Measurements from ENCODE around the gene ALDOA. TPM values are rescaled to one million over a fixed set of nuclear protein-coding genes. Genes with fewer than 3 reads are reported as not detected.

ALDOA gene
- total RNA-seq, 4 donors from 2014 or later = 526 to 986 (median 599) TPM

DNA sequence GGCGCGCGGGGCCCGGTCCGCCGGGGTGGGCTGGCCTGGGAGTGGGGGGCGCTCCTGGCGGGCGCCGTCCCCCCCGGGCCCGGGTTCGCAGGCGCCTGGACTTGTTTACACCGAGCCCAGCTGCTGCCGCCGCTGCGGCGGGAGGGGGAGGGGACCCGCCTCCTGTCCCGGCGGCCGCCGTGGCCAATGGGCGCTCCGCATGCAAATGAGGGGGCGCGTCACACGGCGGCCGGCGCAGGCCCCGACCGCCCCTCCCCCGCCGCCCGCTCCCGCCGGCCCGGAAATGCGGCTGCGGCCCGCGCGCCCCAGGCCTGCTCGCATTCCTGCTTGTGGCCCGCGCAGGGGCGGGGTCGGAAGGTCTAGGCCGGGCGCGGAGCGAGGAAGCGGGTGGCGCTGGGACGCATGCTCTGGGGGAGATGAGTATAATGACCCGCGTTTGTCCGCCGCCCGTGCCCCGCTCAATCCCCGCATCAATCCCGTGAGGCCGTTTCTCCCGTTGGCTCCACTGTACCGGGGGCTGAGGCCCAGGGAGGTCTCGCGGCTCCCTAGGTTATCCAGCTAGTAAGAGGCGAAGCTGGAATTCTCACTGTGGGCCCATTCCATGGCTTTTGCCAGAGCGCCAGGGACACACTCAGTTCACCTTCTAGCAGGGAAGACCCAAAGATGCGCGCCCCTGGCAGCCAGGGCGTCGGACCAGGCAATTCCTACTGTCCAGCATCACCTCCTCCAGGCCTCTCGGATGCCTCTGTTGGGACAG lies 30.7 kb downstream of the ALDOA start, which contains the start of gene YPEL3:
YPEL3 (minus strand) TSS at position 109 of the 757 bp plus-strand sequence. CDS start 731 bp downstream, outside the sequence.
- TF ChIP-seq, protein P1, sequence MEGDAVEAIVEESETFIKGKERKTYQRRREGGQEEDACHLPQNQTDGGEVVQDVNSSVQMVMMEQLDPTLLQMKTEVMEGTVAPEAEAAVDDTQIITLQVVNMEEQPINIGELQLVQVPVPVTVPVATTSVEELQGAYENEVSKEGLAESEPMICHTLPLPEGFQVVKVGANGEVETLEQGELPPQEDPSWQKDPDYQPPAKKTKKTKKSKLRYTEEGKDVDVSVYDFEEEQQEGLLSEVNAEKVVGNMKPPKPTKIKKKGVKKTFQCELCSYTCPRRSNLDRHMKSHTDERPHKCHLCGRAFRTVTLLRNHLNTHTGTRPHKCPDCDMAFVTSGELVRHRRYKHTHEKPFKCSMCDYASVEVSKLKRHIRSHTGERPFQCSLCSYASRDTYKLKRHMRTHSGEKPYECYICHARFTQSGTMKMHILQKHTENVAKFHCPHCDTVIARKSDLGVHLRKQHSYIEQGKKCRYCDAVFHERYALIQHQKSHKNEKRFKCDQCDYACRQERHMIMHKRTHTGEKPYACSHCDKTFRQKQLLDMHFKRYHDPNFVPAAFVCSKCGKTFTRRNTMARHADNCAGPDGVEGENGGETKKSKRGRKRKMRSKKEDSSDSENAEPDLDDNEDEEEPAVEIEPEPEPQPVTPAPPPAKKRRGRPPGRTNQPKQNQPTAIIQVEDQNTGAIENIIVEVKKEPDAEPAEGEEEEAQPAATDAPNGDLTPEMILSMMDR (IDR thresholded peaks at IDR 0.05; ENCODE audit: low read depth) = no peak

DNA sequence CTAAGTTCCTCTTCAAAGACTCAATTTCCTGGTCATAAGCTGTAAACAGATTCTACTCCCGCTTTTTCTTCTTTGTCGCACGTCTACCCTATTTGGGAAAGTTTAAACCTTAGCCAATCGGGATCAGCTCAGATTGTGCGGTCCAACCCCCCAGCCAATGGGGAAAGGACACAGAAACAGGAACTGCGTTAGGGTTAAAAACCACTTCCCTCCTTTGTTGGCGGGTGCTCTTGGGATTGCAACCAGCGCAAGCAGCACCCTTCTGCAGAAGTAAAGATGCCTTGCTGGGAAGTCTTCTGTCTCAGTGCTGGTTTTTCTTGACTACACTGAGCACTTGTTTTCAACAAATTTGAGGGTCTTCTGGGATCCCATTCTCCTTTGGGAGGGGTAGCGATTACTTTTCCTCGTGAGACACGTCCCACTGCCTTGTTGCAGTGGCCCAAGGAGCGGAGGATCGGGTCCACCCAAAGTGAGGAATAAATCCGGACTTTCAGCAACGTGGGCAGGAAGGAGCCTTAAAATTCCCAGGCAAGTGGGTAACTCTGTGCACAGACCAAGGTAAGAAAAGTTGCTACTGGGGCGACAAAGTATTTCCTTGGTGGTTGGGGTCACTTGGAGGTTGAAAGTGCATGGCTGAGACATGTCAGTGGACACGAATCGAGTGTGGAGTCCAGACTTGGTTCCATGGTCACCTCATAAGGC lies 31.5 kb downstream of the ALDOA start:
- TF ChIP-seq, protein P1 (IDR thresholded peaks at IDR 0.05; ENCODE audit: low read depth) = no peak

DNA sequence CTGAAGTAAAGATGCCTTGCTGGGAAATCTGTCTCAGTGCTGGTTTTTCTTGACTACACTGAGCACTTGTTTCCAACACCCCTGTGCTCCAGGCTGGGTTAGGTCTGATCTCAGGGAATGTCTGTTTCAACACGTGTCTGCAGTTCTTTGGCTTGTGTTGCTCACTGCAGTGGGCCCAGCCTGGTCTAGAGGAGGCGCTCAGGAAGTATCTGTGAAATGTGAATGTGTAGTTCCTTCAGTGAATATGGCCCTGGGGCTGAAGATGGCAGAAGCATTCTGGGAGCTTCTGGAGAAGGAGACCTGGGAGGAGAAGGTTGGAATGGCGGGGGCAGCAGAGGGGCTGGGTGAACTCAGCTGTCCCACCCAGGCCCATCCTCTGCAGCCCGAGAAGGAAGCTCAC lies 38.5 kb downstream of the ALDOA start:
- TF ChIP-seq, protein P1 (IDR thresholded peaks at IDR 0.05; ENCODE audit: low read depth) = no peak

DNA sequence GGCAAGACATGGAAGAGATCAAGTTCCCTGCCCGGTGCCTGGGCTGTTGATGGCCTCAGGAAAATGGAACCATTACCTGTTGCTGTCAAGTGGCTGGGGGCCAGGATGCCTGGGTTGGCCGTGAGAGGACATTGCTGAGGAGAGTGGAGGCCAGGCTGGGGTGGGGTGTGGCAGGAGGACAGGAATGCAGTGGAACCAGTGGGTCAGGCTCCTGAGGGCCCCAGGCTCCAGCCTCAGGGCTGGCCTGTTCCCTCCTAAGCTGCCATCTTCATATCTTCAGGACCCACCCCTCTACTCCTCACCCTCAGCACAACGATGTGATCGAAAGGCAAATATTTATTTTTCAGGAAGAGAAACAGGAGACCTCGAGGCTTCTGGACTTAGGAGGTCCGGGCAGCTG lies 38.9 kb downstream of the ALDOA start:
- TF ChIP-seq, protein P1 (IDR thresholded peaks at IDR 0.05; ENCODE audit: low read depth) = no peak

DNA sequence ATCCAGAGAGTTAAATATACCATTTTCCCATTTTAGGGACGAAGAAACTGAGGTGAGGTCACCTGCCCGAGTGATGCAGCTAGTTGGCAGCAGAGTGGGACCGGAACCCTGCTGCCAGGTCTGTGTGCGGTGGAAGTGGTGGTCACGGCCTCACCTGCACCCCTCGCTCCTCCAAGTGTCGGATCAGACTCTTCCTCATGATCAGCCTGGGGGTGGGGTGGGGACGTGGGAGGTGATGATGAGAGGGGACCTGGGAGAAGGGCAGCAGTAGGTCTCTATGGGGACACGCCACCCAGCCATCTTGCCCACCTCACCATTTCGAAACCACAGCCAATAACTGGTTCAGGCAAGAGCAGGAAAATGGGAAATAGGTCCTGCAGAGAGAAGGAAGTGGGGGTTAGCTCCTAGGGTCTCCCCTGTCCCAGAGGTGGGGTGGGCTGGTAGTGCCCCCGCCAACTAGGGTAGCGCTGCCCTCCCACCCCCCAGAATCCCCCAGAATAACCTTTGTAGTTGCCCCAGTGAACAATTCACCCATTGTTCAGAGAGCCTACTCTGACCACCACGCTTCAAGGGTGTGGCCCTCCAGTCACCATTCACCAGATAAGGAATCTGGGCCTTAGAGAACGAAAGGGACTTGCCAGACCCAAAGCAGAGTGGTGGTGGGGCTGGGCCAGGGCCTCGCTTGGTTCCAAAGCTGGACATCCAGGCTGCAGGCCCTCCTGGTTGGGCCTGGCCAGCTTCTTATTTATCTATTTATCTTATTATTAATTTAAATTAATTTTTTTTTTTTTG lies 42.7 kb downstream of the ALDOA start:
- TF ChIP-seq, protein P1 (IDR thresholded peaks at IDR 0.05; ENCODE audit: low read depth) = no peak

DNA sequence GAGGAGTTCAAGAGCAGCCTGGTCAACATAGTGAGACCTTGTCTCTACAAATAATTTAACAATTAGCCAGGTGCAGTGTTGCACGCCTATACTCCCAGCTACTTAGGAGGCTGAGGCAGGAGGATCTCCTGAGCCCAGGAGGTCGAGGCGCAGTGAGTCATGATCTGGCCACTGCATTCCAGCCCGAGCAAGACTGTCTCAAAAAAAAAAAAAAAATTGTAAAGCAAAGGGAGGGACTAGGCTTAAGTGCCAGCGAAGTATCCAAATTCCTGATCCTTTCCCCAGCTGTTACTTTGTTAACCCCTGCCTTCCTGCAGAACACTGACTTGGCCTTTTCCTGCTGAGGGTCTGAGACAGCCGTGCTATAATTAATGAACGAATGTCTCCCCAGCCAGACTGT lies 45.1 kb downstream of the ALDOA start:
- TF ChIP-seq, protein P1 (IDR thresholded peaks at IDR 0.05; ENCODE audit: low read depth) = no peak
